GM15510 (cell line): ENCODE data around the gene PSME1.

Experiments
- POLR2A ChIP-seq: IDR thresholded peaks from 3 replicates; pipeline ENCODE4 v1.6.1; 2011; ENCODE audit warnings: borderline replicate concordance; ENCODE audit not compliant: insufficient read length; ENCODE audit errors: extremely low read depth

The PSME1 gene

DNA sequence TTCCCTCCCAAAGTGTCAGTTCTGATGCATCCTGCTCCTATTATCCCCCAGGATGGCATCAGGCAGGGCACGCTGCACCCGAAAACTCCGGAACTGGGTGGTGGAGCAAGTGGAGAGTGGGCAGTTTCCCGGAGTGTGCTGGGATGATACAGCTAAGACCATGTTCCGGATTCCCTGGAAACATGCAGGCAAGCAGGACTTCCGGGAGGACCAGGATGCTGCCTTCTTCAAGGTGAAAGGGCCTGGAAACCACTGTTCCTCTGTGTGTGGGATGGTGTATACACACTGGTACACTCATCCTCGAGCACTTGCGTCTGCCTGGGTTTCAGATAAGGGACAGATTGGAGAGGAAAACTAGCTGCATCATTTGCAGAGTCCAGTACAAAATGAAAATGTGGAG lies 26.1 kb downstream of the PSME1 start:
- no peak for TF ChIP-seq POLR2A

DNA sequence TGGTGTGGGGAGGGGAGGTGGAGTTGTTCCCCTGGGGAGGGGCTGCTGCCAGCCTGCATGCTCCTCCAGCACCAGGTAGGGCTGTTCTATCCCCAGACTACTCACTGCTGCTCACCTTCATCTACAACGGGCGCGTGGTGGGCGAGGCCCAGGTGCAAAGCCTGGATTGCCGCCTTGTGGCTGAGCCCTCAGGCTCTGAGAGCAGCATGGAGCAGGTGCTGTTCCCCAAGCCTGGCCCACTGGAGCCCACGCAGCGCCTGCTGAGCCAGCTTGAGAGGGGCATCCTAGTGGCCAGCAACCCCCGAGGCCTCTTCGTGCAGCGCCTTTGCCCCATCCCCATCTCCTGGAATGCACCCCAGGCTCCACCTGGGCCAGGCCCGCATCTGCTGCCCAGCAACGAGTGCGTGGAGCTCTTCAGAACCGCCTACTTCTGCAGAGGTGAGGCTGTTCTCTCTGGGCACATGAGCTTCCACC lies 28.6 kb downstream of the PSME1 start:
- no peak for TF ChIP-seq POLR2A

DNA sequence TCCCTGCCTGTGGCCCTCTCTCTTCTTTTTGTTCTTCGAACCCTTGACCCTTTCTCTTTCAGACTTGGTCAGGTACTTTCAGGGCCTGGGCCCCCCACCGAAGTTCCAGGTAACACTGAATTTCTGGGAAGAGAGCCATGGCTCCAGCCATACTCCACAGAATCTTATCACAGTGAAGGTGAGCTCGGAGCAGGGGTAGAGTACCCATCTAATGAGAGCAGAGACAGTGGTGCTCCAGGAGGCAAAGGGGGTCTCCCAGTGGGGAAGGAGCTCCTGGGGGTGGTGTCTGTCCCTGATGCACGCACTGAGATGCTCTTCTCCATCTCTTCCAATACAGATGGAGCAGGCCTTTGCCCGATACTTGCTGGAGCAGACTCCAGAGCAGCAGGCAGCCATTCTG lies 29.8 kb downstream of the PSME1 start:
- no peak for TF ChIP-seq POLR2A

DNA sequence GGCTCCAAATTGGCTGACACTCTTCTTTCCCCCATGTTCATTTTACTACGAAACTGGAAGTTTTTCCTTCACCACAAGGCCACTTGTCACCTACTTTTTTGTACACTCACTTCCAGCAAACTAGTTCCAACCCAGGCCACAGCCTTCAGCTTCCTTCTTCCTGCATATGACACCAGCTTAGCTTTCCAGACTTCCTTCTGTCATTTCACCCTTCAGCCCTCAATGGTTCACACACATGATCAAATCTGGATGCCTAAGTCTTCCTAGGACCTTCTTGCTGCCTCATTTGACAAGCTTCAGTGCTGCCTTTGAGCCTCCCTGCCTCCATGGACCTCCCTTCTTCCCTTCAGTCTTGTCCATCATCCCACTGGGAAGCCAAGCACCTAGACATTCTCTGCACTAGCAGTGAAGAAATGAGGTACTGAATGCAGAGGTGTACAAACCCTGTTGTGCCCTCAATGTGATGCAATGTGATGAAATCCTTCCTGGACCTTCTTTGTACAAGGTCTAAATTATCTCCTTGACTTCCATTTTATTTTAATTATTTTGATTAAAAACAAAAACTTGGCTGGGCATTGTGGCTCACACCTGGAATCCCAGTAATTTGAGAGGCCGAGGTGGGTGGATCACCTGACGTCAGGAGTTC lies 31.6 kb downstream of the PSME1 start:
- no peak for TF ChIP-seq POLR2A

DNA sequence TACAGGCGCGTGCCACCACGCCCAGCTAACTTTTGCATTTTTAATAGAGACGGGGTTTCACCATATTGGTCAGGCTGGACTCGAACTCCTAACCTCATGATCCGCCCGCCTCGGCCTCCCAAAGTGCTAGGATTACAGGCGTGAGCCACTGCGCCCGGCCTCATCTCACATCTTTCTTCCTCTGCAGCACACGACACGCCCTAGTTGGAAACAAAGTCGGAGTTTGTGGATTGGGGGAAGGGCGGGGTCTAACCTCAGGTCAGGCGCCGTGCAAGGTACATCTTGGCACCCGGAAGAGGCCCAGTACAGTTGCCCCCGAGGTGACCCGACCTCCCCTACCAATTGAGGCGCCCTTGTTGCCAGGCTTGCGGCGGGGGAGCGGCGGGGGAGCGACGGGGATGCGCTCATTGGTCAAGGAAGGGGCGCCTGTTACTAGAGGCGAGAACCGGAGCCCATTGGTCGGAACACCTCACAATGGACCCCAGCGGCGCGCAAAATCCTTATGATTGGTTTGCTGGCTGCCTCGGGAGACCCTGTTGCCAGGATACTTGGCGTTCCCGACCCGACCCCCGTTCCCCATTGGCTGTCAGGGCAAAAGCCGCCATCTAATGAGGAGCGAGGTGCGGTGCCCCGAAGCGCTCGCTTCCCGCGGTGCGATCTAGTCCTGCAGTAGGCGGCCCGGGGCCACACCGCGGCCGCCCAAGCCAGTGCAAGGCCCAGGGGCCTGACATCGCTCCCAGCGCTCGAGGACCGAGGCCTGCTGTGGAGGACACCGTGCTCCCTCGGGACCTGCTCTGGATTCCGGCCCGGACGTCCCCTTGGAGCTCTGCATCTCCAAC lies 35.6 kb downstream of the PSME1 start, which contains the start of gene REC8:
Gene REC8, plus strand, starts transcription at position 659 of the 839 bp plus-strand sequence. CDS start 473 bp downstream, outside the sequence.
- TF ChIP-seq POLR2A = peak; percentile 54

DNA sequence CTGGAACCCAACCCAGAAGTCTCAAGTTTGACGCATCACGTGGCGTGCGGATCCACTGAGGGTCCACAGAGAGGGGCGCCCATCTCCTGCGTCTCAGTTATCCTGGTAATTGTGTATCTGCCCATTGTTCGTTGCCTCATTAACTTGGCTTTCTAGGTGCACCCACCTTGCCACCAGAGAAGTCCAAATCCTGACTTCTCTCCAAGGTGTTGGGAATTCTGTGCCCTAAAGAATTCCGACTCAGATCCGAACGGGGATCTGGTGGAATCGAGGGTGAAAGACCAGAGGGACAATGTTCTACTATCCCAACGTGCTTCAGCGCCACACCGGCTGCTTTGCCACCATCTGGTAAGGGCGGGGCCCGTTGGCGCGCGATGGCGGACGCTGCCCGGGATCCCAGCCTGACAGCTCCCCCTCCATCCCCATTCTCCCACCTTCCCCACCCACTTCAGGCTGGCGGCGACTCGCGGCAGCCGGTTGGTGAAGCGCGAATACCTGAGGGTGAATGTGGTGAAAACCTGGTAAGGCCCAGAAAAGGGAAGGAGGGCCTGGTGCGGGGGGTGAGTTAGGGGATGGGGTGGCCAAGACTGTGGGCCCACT lies 36.4 kb downstream of the PSME1 start:
- no peak for TF ChIP-seq POLR2A

DNA sequence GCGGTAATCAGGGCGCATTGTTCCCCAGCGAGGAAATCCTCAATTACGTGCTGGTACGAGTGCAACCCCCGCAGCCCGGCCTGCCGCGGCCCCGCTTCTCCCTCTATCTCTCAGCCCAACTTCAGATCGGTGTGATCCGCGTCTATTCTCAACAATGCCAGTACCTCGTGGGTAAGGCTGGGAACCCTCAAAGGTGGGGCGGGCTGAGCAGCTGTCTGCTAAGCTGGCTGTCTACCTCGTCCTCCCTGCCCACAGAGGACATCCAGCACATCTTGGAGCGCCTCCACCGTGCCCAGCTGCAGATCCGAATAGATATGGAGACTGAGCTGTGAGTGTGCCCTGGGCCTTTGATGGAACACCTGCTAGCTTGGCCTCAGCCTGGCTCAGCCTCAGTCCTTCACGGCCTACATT lies 36.9 kb downstream of the PSME1 start:
- TF ChIP-seq POLR2A = no peak

DNA sequence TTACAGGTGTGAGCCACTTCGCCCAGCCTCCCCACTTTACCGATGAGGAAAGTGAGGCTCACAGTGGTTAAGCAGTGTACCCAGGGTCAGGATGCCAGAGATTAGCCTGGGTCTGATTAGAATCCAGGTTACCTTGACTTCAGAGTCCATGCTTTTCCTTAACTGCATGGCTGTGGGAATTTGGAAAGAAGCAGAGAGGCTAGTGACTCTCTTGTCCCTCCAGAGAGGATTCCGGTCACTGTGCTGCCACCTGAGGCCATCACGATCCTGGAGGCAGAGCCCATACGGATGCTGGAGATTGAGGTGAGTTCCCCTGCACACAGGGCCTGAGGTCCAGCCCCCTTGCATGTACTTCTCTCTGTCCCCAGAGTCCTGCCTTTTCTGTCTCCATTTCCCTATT lies 40.6 kb downstream of the PSME1 start:
- TF ChIP-seq POLR2A = no peak

DNA sequence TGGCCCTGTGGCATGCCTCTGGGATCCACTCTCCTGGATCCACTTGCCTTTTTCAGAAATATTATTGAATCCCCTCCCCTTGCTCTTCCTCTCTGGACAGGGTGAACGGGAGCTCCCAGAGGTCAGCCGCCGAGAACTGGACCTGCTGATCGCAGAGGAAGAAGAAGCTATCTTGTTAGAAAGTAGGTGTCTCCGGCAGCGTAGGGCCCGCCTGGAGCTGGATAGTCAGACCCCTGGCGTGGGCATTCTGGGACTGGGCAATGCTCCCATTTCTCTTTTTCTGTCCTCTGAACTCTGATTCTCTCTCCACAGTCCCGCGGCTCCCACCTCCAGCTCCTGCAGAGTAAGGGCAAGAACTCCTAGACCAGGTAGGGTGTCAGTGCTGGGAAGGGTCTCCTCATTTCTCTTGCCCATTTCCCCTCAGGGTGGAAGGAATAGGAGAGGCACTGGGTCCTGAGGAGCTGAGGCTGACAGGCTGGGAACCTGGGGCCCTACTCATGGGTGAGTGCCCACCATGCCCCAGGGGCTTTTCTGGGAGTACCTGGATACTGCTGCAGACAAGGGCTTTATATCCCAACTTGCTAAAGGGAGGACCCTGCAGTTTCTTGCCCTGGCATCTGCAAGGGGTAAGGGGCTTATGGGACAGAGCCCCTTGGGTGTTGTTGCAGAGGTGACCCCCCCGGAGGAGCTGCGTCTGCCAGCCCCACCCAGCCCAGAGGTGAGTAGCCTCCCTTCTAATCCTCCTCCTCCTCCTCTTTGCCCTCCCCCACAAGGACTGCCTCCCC lies 41.2 kb downstream of the PSME1 start:
- no peak for TF ChIP-seq POLR2A

DNA sequence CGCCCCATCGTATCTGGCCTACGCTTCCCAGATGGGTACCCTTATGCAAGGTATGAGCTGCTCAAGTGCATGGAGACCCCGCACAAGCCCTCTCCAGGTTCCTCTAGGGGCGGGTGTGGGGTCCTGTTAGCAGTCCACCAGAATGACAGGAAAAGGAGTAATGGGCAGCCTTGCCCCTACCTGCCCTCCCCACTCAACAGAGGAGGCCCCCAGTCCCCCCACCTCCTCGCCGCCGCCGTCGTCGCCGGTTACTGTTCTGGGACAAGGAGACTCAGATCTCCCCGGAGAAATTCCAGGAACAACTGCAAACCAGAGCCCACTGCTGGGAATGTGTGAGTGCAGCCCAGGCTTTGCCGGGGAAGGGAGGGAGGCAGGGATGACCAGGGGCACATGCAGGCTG lies 41.9 kb downstream of the PSME1 start:
- no peak for TF ChIP-seq POLR2A

DNA sequence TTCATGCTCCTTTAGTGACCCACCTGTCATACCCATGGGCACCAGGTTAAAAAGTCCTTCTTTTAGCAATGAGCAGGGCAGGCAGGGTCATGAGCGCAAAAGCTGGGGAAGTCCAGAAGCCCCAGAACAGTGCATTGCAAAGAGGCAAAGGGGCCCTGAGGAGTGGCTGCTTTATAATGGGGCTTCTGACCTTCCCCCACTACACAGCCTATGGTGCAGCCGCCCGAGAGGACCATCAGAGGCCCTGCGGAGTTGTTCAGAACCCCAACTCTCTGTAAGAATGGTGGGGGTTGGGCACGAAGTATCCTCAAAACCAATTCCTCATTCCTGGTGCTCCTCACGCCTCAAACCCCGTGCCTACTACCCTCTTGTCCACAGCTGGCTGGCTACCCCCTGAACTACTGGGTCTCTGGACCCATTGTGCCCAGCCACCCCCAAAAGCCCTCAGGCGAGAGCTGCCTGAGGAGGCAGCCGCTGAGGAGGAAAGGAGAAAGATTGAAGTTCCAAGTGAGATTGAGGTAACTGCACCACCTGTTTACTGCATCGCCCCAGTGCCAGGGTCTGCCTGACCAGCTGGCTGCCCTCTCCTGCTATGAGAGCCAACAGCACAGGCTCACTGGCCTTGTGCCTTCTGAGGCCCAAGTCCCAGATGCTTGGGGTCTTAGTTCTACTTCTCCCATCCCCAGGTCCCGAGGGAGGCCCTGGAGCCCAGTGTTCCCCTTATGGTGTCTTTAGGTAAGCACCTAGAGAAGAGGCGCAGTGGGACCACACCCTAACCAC lies 42.6 kb downstream of the PSME1 start:
- peak; percentile 12 for TF ChIP-seq POLR2A

DNA sequence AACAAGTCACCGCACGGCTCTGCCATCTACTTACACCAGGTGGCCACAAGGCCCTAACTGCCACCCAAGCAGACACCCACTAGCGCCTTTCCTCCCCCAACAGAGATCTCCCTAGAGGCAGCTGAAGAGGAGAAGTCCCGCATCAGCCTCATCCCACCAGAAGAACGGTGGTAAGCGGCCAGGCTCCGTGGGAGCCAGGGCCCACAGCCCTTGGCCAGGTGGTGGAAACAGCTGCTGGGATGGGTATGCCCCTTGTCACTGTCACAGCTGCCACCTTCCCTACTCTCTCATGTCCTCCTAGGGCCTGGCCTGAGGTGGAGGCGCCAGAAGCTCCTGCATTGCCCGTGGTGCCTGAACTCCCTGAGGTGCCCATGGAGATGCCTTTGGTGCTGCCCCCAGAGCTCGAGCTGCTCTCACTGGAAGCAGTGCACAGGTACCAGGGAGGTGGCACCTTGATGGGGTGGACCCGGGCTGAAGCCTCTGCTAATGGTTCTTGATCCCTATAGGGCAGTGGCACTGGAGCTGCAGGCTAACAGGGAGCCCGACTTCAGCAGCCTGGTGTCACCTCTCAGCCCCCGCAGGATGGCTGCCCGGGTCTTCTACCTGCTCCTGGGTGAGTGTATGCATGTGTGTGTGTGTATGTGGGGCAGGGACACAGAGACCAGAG lies 43.4 kb downstream of the PSME1 start:
- TF ChIP-seq POLR2A = no peak

DNA sequence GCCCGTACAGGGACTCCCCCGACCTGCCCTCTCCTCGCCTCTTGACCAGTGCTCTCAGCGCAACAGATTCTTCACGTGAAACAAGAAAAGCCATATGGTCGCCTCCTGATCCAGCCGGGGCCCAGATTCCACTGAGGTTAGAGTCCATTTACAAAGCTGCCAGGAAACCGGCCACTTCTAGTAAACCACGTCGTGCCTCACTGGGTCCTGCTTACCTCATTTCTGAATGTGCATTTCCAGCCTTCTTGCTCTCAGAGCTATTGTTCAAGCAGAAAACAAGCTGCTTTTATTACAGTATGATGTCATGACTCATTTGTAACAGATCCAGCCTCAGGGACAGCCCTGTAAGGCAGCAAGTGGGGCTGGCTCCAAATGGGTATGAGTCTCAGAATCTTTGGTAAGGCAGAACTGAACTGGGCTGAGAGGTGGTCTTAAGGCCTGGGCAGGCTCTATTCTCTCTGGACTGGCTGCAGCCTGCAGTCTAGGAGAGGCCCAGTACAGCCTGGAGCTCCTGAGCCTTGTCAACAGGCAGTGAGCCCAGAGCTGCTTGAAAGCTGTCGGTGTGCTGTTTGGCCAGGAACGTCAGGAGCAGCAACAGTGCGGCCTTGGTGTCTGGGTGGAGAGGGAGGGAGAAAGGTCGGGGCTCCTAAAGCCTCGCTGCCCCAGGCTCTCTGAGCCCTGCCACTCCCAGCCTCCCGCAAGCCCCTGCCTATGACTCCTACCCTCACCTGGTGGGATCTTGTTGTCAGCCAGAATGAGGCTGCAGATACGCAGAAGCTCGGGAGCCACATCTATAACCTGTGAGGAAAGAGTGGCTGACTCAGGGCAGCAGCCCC lies 44.2 kb downstream of the PSME1 start:
- no peak for TF ChIP-seq POLR2A

DNA sequence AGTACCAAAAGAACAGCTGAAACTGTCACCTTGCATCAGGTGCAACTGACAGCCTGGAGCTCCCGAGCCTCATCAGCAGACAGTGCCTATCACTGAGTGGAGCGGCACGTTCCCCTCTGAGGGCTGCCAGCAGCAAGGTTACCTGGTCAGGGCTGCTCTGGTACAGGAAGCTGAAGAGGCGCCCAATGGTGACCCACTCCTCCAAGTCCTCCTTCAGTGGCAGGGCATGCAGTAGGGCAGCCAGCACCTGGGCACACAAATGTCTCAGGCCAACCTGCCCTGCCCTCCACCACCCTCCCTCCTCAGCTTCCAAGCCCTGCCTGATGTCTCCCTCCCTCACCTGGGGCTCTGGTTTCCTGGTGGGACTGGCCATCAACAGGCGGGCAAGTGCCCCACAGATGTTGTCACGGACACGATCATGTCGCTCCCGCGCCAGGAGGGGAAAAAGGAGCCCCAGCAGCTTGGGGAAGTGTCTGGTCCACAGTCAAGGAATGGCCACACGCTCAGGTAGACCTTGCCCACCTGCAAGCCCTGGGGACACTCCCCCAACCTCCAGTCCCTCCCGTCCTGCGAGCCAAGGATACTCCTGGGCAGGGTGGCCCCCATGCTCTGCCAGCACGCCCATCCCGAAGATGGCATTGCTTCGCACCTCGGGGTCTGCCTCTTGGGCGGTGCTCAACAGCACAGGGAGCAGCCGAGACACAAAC lies 45.5 kb downstream of the PSME1 start:
- no peak for TF ChIP-seq POLR2A
